Transverse colon (tissue), 3 donors: ENCODE measurements around the gene BRK1.
"Not testable (repeated sequence)": the region's sequence is repeated elsewhere in the genome, so short reads cannot be mapped to it uniquely, and the experiment has no call there.

Experiments used
- CTCF ChIP-seq, 5 experiments: fragments of 200-600 bp in 3 of 5; fragments of 450-650 bp in 2 of 5; sonication (generic) in 3 of 5; IDR thresholded peaks; 1 replicate in 2 of 5; 2 replicates in 3 of 5; pipeline ENCODE4 v1.5.1; 2016 to 2017; ENCODE audit warnings: antibody characterized with exemption in 5 of 5, inconsistent platforms in 3 of 5, mild to moderate bottlenecking in 2 of 5, moderate library complexity in 1 of 5
- POLR2A ChIP-seq: fragments of 450-650 bp; IDR thresholded peaks from one replicate; pipeline ENCODE4 v1.6.1; 2016; ENCODE audit warnings: antibody characterized with exemption, mild to moderate bottlenecking, moderate library complexity

- TF ChIP-seq CTCF (IDR thresholded peaks at IDR 0.05); POLR2A: not testable (repeated sequence)
Measured at GRCh38 chr3:10070077-10070476, 45.4 kb upstream of the BRK1 start.
